NB4 (cell line): Measurements from ENCODE around the gene SLX9.

Experiments used
- DNase-seq: peaks from one replicate; pipeline ENCODE4 v3.0.0; 2010; ENCODE audit warnings: low read depth
- H3K4me3 ChIP-seq: one replicate; pipeline ENCODE4 v1.5.1; 2011; ENCODE audit warnings: mild to moderate bottlenecking, low read depth, low read length, moderate library complexity
- CTCF ChIP-seq: IDR thresholded peaks from one replicate; pipeline ENCODE4 v1.5.1; 2012; ENCODE audit warnings: low read depth, low read length
- MAX ChIP-seq: IDR thresholded peaks from 2 replicates; pipeline ENCODE4 v1.6.1; 2011; ENCODE audit warnings: low read depth, low read length
- MYC ChIP-seq: IDR thresholded peaks from 2 replicates; pipeline ENCODE4 v1.6.1; 2011; ENCODE audit warnings: low read depth, low read length
- POLR2A ChIP-seq: IDR thresholded peaks from 2 replicates; pipeline ENCODE4 v1.6.1; 2011; ENCODE audit warnings: mild to moderate bottlenecking; ENCODE audit not compliant: insufficient read length; ENCODE audit errors: extremely low read depth

The SLX9 gene

GRCh38 chr21:44935533-44935927, 4.3 kb upstream of the SLX9 start:
- no peak overlapping the region for H3K4me3 ChIP-seq
- no peak for DNase-seq
- TF ChIP-seq MYC: no peak
- no peak for TF ChIP-seq MAX
- TF ChIP-seq POLR2A: no peak
- TF ChIP-seq CTCF: no peak

- TF ChIP-seq POLR2A: no peak
- no peak for TF ChIP-seq MAX
- TF ChIP-seq CTCF: no peak
- TF ChIP-seq MYC: no peak
- DNase-seq: no peak
- peak overlapping the region; percentile 62 for H3K4me3 ChIP-seq
Observed at GRCh38 chr21:44938772-44939531, 877 bp upstream of the SLX9 start.

- TF ChIP-seq MYC (no peak; the same call in none of the 2 replicates), POLR2A (no peak), CTCF (no peak), MAX (no peak)
- peak overlapping the region; percentile 91 for H3K4me3 ChIP-seq
- peak; percentile 62 for DNase-seq
Observed at GRCh38 chr21:44940116-44940631, 345 bp downstream of the SLX9 start.

- DNase-seq: no peak
- no peak for TF ChIP-seq MYC
- no peak for TF ChIP-seq CTCF
- TF ChIP-seq POLR2A: no peak
- no peak for TF ChIP-seq MAX
- peak overlapping the region; percentile 91 for H3K4me3 ChIP-seq
Observed at GRCh38 chr21:44941567-44941966, 1.7 kb downstream of the SLX9 start.

GRCh38 chr21:44942566-44942965, 2.7 kb downstream of the SLX9 start:
- TF ChIP-seq POLR2A (no peak), MAX (no peak), CTCF (no peak), MYC (no peak)
- H3K4me3 ChIP-seq: no peak overlapping the region
- no peak for DNase-seq
